Prostate gland (tissue), 2 donors: Measurements from ENCODE around the gene HBE1. TPM values are rescaled to one million over a fixed set of nuclear protein-coding genes. Genes with fewer than 3 reads are reported as not detected.

Experiments
- DNase-seq: peaks from one replicate; pipeline ENCODE4 v3.0.0-alpha.2; 2019; ENCODE audit warnings: low spot score
- H3K27ac ChIP-seq, 2 donors: fragments of 200-600 bp; sonication (generic); 2 replicates each; pipeline ENCODE4 v1.5.1; 2017 to 2019
- H3K27me3 ChIP-seq: fragments of 200-600 bp; sonication (generic); replicated peaks from 2 replicates; pipeline ENCODE4 v1.5.1; 2019; ENCODE audit not compliant: insufficient read depth
- H3K36me3 ChIP-seq, 2 donors: fragments of 200-600 bp; sonication (generic); 1 replicate in 1 of 2; 2 replicates in 1 of 2; pipeline versions ENCODE4 v1.5.1 to v1.8.1; 2017 to 2019
- H3K4me1 ChIP-seq: fragments of 200-600 bp; sonication (generic); replicated peaks from 2 replicates; pipeline ENCODE4 v1.5.1; 2019
- H3K4me3 ChIP-seq, 2 donors: fragments of 200-600 bp; sonication (generic); 2 replicates each; pipeline ENCODE4 v1.5.1; 2017 to 2019
- H3K9me3 ChIP-seq: fragments of 200-600 bp; sonication (generic); 2 replicates; pipeline ENCODE4 v1.5.1; 2017
- POLR2A ChIP-seq: fragments of 450-650 bp; IDR thresholded peaks from one replicate; pipeline ENCODE4 v1.6.1; 2016; ENCODE audit warnings: antibody characterized with exemption, mild to moderate bottlenecking
- POLR2AphosphoS5 ChIP-seq: sonication (generic); formaldehyde crosslinking; IDR thresholded peaks from one replicate; pipeline ENCODE4 v1.6.1; 2017; ENCODE audit warnings: antibody characterized with exemption
- WGBS: methylation state at CpG from one replicate; pipeline ENCODE4 v1.1.5; 2018; 5-methylcytosine and 5-hydroxymethylcytosine counted together
- intact Hi-C: fragments of 100-400 bp; cut with DNase I; formaldehyde crosslinking; loops from one replicate; pipeline ENCODE4 v1.14.2; 2022
- total RNA-seq, 2 donors: library from RNA; depleted of rRNA; stranded (reverse); fragments of >200 nt; gene quantifications; one replicate each; pipeline ENCODE4 v1.1.0, GENCODE V29; 2016
- TF ChIP-seq, protein P1 (sequence below), 4 experiments: fragments of 200-600 bp in 2 of 4; fragments of 450-650 bp in 2 of 4; sonication (generic) in 2 of 4; IDR thresholded peaks; 1 replicate in 3 of 4; 2 replicates in 1 of 4; pipeline ENCODE4 v1.5.1; 2016 to 2019; ENCODE audit warnings: antibody characterized with exemption in 4 of 4, mild to moderate bottlenecking in 2 of 4, moderate library complexity in 2 of 4

HBE1 gene
- total RNA-seq, 2 donors from 2014 or later: not detected

DNA sequence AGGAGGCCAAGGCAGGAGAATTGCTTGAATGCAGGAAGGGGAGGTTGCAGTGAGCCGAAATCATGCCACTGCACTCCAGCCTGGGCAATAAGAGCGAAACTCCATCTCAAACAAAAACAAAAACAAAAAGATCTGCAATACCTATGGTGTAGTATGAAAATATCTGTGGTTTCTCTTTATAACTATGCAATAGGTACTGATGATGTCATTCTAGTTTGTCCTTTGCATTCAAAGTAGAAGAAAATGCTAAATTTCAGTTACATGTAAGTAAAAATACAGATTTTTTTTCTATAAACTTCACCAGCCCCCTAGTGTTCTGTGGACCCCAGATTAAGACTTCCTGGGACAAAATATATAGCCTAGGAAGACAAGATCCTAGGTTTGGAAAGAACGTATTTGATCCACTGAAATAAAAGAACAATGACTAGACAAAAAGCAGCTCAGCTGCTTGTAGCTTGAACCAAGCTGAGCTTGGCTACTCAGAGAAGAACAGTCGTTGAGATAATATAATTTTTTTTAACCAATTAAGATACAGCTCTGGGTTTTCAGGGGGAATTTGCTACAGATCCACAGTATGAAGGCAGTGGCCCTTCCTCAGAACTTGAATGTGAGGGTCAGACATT lies 2.8 kb upstream of the HBE1 start:
- DNase-seq: no peak
- TF ChIP-seq POLR2A (no peak), POLR2AphosphoS5 (no peak)
- TF ChIP-seq, protein P1, sequence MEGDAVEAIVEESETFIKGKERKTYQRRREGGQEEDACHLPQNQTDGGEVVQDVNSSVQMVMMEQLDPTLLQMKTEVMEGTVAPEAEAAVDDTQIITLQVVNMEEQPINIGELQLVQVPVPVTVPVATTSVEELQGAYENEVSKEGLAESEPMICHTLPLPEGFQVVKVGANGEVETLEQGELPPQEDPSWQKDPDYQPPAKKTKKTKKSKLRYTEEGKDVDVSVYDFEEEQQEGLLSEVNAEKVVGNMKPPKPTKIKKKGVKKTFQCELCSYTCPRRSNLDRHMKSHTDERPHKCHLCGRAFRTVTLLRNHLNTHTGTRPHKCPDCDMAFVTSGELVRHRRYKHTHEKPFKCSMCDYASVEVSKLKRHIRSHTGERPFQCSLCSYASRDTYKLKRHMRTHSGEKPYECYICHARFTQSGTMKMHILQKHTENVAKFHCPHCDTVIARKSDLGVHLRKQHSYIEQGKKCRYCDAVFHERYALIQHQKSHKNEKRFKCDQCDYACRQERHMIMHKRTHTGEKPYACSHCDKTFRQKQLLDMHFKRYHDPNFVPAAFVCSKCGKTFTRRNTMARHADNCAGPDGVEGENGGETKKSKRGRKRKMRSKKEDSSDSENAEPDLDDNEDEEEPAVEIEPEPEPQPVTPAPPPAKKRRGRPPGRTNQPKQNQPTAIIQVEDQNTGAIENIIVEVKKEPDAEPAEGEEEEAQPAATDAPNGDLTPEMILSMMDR (IDR thresholded peaks at IDR 0.05): no peak
- Histone ChIP-seq H3K27ac (no peak overlapping the region), H3K27me3 (no peaks in the 10 kb centered on the region), H3K4me3 (no peak overlapping the region), H3K9me3 (no peaks in the 10 kb centered on the region), H3K36me3 (no peaks in the 10 kb centered on the region), H3K4me1 (no peaks in the 10 kb centered on the region)
- 80% methylated on average over 4 of the region's 4 CpGs for WGBS
- intact Hi-C loops: no loop called here

DNA sequence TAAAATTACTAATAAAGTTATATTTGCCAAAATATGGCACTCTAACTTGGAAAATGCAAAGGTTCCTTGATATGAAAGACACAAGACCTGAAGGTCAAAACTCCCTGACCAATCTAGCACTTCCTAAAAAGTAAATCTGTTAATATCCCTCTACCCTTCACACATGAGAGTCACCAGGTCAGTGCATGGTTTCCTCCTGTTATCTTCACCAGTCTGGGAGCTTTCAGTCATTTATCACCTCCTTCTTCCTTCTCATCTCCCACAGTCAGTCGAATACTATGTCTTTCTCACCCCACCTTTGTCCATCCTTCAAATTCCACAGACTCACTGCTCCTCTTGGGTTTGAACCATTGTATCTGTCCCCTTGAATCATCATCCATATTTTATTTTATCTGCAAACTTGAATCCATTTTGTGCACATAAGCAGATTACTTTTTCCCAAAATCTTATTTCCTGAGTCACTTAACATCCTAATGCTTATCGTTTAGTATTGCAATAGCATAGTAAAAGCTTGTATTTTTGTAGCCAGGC lies 2.6 kb downstream of the HBE1 start:
- WGBS: 87% methylated on average over 2 of the region's 2 CpGs
- TF ChIP-seq POLR2A (no peak), POLR2AphosphoS5 (no peak)
- TF ChIP-seq, protein P1 (IDR thresholded peaks at IDR 0.05): no peak
- no peaks in the 10 kb centered on the region for H3K9me3 ChIP-seq
- no peaks in the 10 kb centered on the region for H3K27me3 ChIP-seq
- intact Hi-C loops: no loop called here
- no peak for DNase-seq
- no peak overlapping the region for H3K4me3 ChIP-seq
- H3K36me3 ChIP-seq: no peaks in the 10 kb centered on the region
- no peaks in the 10 kb centered on the region for H3K4me1 ChIP-seq
- no peak overlapping the region for H3K27ac ChIP-seq

DNA sequence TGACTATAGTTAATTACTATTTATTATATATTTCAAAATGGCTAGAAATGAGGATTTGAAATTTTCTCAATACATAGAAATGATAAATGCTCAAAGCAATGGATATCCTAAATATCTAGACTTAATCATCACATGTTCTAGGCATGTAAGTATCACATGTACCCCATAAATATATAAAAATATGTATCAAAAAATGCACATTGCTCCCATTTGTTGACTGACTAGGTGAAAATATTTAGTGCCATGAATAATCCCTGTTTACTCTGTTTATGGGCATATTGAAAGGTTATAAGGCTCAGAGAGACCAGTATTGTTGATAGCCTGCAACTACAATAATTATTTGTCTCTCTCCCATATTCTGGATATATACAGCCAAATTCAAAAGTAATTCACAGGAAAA lies 3.1 kb downstream of the HBE1 start:
- no peak for DNase-seq
- no peak for TF ChIP-seq POLR2AphosphoS5
- TF ChIP-seq POLR2A: no peak
- TF ChIP-seq, protein P1 (IDR thresholded peaks at IDR 0.05): no peak
- Histone ChIP-seq H3K4me1 (no peaks in the 10 kb centered on the region), H3K9me3 (no peaks in the 10 kb centered on the region), H3K27me3 (no peaks in the 10 kb centered on the region), H3K36me3 (no peaks in the 10 kb centered on the region), H3K4me3 (no peak overlapping the region), H3K27ac (no peak overlapping the region)
- intact Hi-C loops: no loop called here

DNA sequence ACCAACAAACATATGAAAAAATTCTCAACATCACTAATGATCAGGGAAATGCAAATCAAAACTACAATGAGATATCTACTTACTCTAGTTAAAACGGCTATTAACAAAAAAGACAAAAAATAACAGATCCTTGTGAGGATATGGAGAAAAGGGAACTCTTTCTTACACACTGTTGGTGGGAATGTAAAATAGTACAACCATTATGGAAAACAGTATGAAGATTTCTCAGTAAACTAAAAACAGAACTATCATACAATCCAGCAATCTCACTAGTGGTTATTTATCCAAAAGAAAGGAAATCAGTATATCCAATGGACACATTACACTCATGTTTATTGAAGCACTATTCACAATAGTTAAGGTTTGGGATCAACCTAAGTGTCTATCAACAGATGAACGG lies 3.9 kb downstream of the HBE1 start:
- intact Hi-C loops: no loop called here
- Histone ChIP-seq H3K36me3 (no peaks in the 10 kb centered on the region), H3K4me1 (no peaks in the 10 kb centered on the region), H3K9me3 (no peaks in the 10 kb centered on the region), H3K27ac (no peak overlapping the region), H3K27me3 (no peaks in the 10 kb centered on the region), H3K4me3 (no peak overlapping the region)
- 64% methylated on average over 2 of the region's 2 CpGs for WGBS
- TF ChIP-seq POLR2A (no peak), POLR2AphosphoS5 (no peak)
- TF ChIP-seq, protein P1 (IDR thresholded peaks at IDR 0.05): no peak
- no peak for DNase-seq

DNA sequence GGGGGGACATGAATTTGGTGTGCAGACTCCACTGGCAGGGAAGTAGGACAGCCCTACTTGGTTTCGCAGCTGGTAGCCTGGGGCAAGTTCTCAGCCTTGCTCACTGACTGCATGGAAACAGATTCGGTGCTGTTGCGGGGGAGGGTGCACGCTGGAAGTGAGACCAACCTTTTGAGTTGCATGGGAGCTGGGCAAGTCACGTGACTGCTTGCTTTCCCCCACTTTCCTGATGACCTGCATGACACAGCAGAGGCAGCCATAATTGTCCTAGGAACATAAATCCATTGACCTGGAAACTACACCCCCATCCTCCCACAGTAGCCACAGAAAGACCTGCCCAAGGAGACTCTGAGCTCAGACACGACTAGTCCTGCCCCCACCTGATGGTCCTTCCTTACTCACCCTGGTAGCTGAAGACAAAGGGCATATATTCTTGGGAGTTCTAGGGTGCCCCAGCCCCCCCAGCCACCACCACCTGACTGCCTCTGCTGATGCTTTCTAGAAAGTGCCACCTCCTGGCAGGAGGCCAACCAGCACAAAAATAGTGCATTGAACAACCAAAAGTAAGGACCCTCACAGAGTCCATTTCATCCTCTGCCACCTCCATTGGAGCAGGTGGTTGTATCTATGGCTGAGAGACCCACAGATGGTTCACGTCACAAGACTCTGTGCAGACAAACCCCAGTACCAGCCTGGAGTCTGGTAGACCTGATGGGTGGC lies 11.0 kb downstream of the HBE1 start:
- TF ChIP-seq POLR2A: no peak
- TF ChIP-seq, protein P1 (IDR thresholded peaks at IDR 0.05): no peak
- no peak for TF ChIP-seq POLR2AphosphoS5
- no peaks in the 10 kb centered on the region for H3K4me1 ChIP-seq
- WGBS: 74% methylated on average over 7 of the region's 7 CpGs
- no peak overlapping the region for H3K4me3 ChIP-seq
- H3K36me3 ChIP-seq: no peaks in the 10 kb centered on the region
- DNase-seq: no peak
- intact Hi-C loops: no loop called here
- H3K27ac ChIP-seq: no peak overlapping the region
- no peaks in the 10 kb centered on the region for H3K9me3 ChIP-seq
- no peaks in the 10 kb centered on the region for H3K27me3 ChIP-seq
